Panc1 (cell line): ENCODE measurements around the gene MYBPC3. TPM values are rescaled to one million over a fixed set of nuclear protein-coding genes. Genes with fewer than 3 reads are reported as not detected.

ENCODE experiments used
- ATAC-seq: fragments of 200-7000 bp; cut with Tn5 transposase; 2 replicates; pipeline ENCODE4 v1.9.1; 2020; ENCODE audit warnings: mild to moderate bottlenecking, moderate library complexity
- BruUV-seq: library from RNA; stranded (reverse); fragments of 400-500 nt; replicated peaks from 2 replicates; lab custom pipeline; 2021; lab: Mats Ljungman, UMichigan
- CTCF ChIA-PET: fragments of 300-600 bp; sonication (Branson Sonifier 250); formaldehyde crosslinking; loops from one replicate; lab custom pipeline; 2022; ENCODE audit warnings: antibody characterized with exemption; lab: Charles Lee
- POLR2A ChIA-PET: fragments of 300-600 bp; sonication (Branson Sonifier 250); formaldehyde crosslinking; loops from one replicate; lab custom pipeline; 2022; ENCODE audit warnings: antibody characterized with exemption; lab: Charles Lee
- DNase-seq: peaks from one replicate; pipeline ENCODE4 v3.0.0-alpha.2; 2010; ENCODE audit warnings: low read depth, low spot score
- H3K27ac ChIP-seq: 2 replicates; pipeline ENCODE4 v1.5.1; 2011; ENCODE audit warnings: mild to moderate bottlenecking, low read length, inconsistent platforms
- H3K27me3 ChIP-seq: fragments of 200-500 bp; sonication (Bioruptor generic); 2 replicates; pipeline ENCODE4 v1.6.0; 2014; ENCODE audit warnings: low read length, inconsistent platforms; ENCODE audit not compliant: control insufficient read depth, insufficient read depth
- H3K36me3 ChIP-seq: fragments of 200-500 bp; sonication (Bioruptor generic); 2 replicates; pipeline ENCODE4 v1.5.1; 2014; ENCODE audit warnings: inconsistent platforms, mild to moderate bottlenecking, low read length, moderate library complexity; ENCODE audit not compliant: control insufficient read depth, insufficient read depth
- H3K4me1 ChIP-seq: 2 replicates; pipeline ENCODE4 v1.5.1; 2011; ENCODE audit warnings: inconsistent platforms, mild to moderate bottlenecking, low read length, moderate library complexity; ENCODE audit not compliant: control insufficient read depth, insufficient read depth
- H3K4me3 ChIP-seq, 2 experiments: 2 replicates each; pipeline ENCODE4 v1.5.1; 2011 to 2012; ENCODE audit warnings: low read depth in 2 of 2, low read length in 2 of 2, mild to moderate bottlenecking in 2 of 2, inconsistent platforms in 1 of 2, moderate library complexity in 1 of 2
- H3K9me3 ChIP-seq: fragments of 200-500 bp; sonication (Bioruptor generic); 2 replicates; pipeline ENCODE4 v1.5.1; 2014; ENCODE audit warnings: low read depth, mild to moderate bottlenecking, inconsistent platforms, low read length, moderate library complexity; ENCODE audit not compliant: control insufficient read depth, insufficient read depth
- CTCF ChIP-seq: fragments of 450-650 bp; IDR thresholded peaks from 2 replicates; pipeline ENCODE4 v1.5.1; 2017; ENCODE audit warnings: mild to moderate bottlenecking
- POLR2AphosphoS5 ChIP-seq: IDR thresholded peaks from 2 replicates; pipeline ENCODE4 v1.6.1; 2012; ENCODE audit warnings: mild to moderate bottlenecking, low read depth, low read length, moderate library complexity
- REST ChIP-seq, 2 experiments: IDR thresholded peaks; 2 replicates each; pipeline ENCODE4 v1.6.1; 2011 to 2012; ENCODE audit warnings: low read depth in 2 of 2, control low read depth in 1 of 2, low read length in 1 of 2, mild to moderate bottlenecking in 1 of 2, moderate library complexity in 1 of 2; ENCODE audit not compliant: insufficient read depth in 1 of 2
- SIN3A ChIP-seq: IDR thresholded peaks from 2 replicates; pipeline ENCODE4 v1.6.1; 2012; ENCODE audit warnings: low read depth, mild to moderate bottlenecking, low read length, moderate library complexity, borderline replicate concordance; ENCODE audit not compliant: insufficient read depth
- TCF7L2 ChIP-seq: IDR thresholded peaks from 2 replicates; pipeline ENCODE4 v1.6.1; 2011; ENCODE audit warnings: mild to moderate bottlenecking, low read depth, low read length, inconsistent platforms
- in situ Hi-C: cut with HindIII; loops from 2 replicates; pipeline ENCODE4 v1.10.0; 2016; ENCODE audit warnings: low sequenced_read_pairs, low pct_unique_long_range_greater_than_20kb
- intact Hi-C: fragments of 100-400 bp; cut with micrococcal nuclease; formaldehyde crosslinking; loops from one replicate; pipeline ENCODE4 v1.10.0; 2022; ENCODE audit not compliant: unreplicated experiment
- total RNA-seq: library from RNA; stranded (reverse); gene quantifications from one replicate; pipeline ENCODE4 v1.2.1, GENCODE V29; 2021; ENCODE audit not compliant: unreplicated experiment

The MYBPC3 gene
- total RNA-seq, 1 experiment from 2014 or later = not detected

GRCh38 chr11:47369676-47370075 lies 17.2 kb upstream of the MYBPC3 start:
- no peak overlapping the region for H3K4me3 ChIP-seq
- ChIA-PET POLR2A (no interaction called here), CTCF (interaction anchor here (0.6 kb wide), 2 partner anchors 199 to 303 kb away, joined by 6 to 12 read pairs; no protein-coding TSS in a partner anchor)
- intact Hi-C loops = loop anchor here (5.0 kb wide), 1 partner anchor 83 kb away; no protein-coding TSS in a partner anchor
- H3K27me3 ChIP-seq = no peaks in the 10 kb centered on the region
- no peaks in the 10 kb centered on the region for H3K4me1 ChIP-seq
- DNase-seq = no peak
- in situ Hi-C loops = no loop called here
- no peaks in the 10 kb centered on the region for H3K36me3 ChIP-seq
- H3K9me3 ChIP-seq = no peaks in the 10 kb centered on the region
- BruUV-seq = no TSS peak
- no peak for ATAC-seq
- no peak overlapping the region for H3K27ac ChIP-seq
- no peak for TF ChIP-seq REST (IDR thresholded peaks at IDR 0.05; ENCODE audit: insufficient read depth in 1 of 2, low read depth in 2 of 2, low read length in 1 of 2)
- TF ChIP-seq TCF7L2 = no peak
- no peak for TF ChIP-seq POLR2AphosphoS5
- no peak for TF ChIP-seq CTCF
- no peak for TF ChIP-seq SIN3A

GRCh38 chr11:47366020-47366490 lies 13.6 kb upstream of the MYBPC3 start:
- TF ChIP-seq CTCF = no peak
- TF ChIP-seq POLR2AphosphoS5 = no peak
- TF ChIP-seq REST (IDR thresholded peaks at IDR 0.05; ENCODE audit: insufficient read depth in 1 of 2, low read depth in 2 of 2, low read length in 1 of 2) = no peak
- TF ChIP-seq SIN3A = no peak
- no peak for TF ChIP-seq TCF7L2
- H3K9me3 ChIP-seq = no peaks in the 10 kb centered on the region
- POLR2A ChIA-PET = no interaction called here
- H3K4me3 ChIP-seq = no peak overlapping the region
- in situ Hi-C loops = no loop called here
- DNase-seq (no peak), ATAC-seq (no peak)
- CTCF ChIA-PET = no interaction called here
- no peaks in the 10 kb centered on the region for H3K27me3 ChIP-seq
- H3K4me1 ChIP-seq = no peaks in the 10 kb centered on the region
- intact Hi-C loops = no loop called here
- H3K27ac ChIP-seq = no peak overlapping the region
- no peaks in the 10 kb centered on the region for H3K36me3 ChIP-seq
- no TSS peak for BruUV-seq
